Measurements from ENCODE around the gene SLC35B2.

- TF ChIP-seq CTCF (IDR thresholded peaks at IDR 0.05; ENCODE audit: borderline replicate concordance, extremely low read depth, low read length, poor library complexity, severe bottlenecking) (no peak), EZH2 (IDR thresholded peaks at IDR 0.05; ENCODE audit: borderline replicate concordance, low read depth, low read length, severe bottlenecking) (no peak)
Measured at GRCh38 chr6:44235269-44235668, 22.1 kb downstream of the SLC35B2 start.
